Measurements from ENCODE around the gene GPSM3.

- no peak for TF ChIP-seq POLR2AphosphoS5 (IDR thresholded peaks at IDR 0.05; ENCODE audit: insufficient read depth in 1 of 2, low read depth in 1 of 2)
- TF ChIP-seq CTCF (IDR thresholded peaks at IDR 0.05) = no peak
- TF ChIP-seq POLR2A (IDR thresholded peaks at IDR 0.05) = no peak
These were observed 47.0 kb upstream of the GPSM3 start for GRCh38 chr6:32239462-32239861.

Data from vagina (tissue), 2 donors.